Measurements from ENCODE around the gene ANKH.

DNA sequence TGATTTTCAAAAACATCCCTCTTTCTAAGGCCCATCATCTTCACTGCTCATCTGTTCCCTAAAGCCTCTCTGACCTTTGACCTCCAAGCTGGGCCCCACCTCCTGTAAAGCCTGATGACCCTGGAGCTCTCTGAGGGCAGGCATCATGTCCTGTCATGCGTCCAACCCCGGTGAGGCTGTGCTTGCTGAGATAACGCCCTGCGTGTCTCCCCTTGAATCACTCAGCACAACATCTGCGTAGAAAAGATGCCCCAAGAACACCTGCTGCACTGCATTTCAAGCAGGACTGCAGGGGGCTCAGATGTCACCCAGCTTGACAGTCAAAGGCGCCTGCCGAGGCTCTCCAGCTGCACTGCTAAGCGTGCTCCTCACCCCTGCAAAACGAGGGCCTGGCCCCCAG, 129.1 kb downstream of the ANKH start:
- TF ChIP-seq CEBPB (IDR thresholded peaks at IDR 0.05; ENCODE audit: low read depth) (no peak), EZH2 (IDR thresholded peaks at IDR 0.05) (no peak), POLR2A (IDR thresholded peaks at IDR 0.05; ENCODE audit: borderline replicate concordance, extremely low read depth, insufficient read depth, insufficient read length) (no peak), ELF1 (IDR thresholded peaks at IDR 0.05; ENCODE audit: borderline replicate concordance, low read depth) (no peak), POLR2AphosphoS5 (IDR thresholded peaks at IDR 0.05; ENCODE audit: low read depth, low read length) (no peak), RAD21 (IDR thresholded peaks at IDR 0.05; ENCODE audit: low read depth) (no peak), SP1 (IDR thresholded peaks at IDR 0.05; ENCODE audit: low read depth) (no peak), EGR1 (IDR thresholded peaks at IDR 0.05; ENCODE audit: low read depth) (no peak)
- TF ChIP-seq, protein P1, sequence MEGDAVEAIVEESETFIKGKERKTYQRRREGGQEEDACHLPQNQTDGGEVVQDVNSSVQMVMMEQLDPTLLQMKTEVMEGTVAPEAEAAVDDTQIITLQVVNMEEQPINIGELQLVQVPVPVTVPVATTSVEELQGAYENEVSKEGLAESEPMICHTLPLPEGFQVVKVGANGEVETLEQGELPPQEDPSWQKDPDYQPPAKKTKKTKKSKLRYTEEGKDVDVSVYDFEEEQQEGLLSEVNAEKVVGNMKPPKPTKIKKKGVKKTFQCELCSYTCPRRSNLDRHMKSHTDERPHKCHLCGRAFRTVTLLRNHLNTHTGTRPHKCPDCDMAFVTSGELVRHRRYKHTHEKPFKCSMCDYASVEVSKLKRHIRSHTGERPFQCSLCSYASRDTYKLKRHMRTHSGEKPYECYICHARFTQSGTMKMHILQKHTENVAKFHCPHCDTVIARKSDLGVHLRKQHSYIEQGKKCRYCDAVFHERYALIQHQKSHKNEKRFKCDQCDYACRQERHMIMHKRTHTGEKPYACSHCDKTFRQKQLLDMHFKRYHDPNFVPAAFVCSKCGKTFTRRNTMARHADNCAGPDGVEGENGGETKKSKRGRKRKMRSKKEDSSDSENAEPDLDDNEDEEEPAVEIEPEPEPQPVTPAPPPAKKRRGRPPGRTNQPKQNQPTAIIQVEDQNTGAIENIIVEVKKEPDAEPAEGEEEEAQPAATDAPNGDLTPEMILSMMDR (IDR thresholded peaks at IDR 0.05 in 2 of 3, conservative IDR thresholded peaks at IDR 0.05 in 1 of 3; ENCODE audit: borderline replicate concordance in 1 of 3, insufficient read depth in 1 of 3, low read depth in 2 of 3, low read length in 2 of 3) = no peak
- TF ChIP-seq, protein P2, sequence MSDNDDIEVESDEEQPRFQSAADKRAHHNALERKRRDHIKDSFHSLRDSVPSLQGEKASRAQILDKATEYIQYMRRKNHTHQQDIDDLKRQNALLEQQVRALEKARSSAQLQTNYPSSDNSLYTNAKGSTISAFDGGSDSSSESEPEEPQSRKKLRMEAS (IDR thresholded peaks at IDR 0.05) = no peak
- TF ChIP-seq, protein P3, sequence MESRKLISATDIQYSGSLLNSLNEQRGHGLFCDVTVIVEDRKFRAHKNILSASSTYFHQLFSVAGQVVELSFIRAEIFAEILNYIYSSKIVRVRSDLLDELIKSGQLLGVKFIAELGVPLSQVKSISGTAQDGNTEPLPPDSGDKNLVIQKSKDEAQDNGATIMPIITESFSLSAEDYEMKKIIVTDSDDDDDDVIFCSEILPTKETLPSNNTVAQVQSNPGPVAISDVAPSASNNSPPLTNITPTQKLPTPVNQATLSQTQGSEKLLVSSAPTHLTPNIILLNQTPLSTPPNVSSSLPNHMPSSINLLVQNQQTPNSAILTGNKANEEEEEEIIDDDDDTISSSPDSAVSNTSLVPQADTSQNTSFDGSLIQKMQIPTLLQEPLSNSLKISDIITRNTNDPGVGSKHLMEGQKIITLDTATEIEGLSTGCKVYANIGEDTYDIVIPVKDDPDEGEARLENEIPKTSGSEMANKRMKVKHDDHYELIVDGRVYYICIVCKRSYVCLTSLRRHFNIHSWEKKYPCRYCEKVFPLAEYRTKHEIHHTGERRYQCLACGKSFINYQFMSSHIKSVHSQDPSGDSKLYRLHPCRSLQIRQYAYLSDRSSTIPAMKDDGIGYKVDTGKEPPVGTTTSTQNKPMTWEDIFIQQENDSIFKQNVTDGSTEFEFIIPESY (IDR thresholded peaks at IDR 0.05; ENCODE audit: extremely low read depth, insufficient replicate concordance, low read length) = no peak
